ENCODE data around the gene NCOA1.

The NCOA1 gene

GRCh38 chr2:24657818-24658217 lies 166.8 kb downstream of the NCOA1 start:
- Histone ChIP-seq H3K4me2 (ENCODE audit: insufficient read depth, low read length, poor library complexity, severe bottlenecking) (no peak overlapping the region), H2AFZ (ENCODE audit: low read length) (no peak overlapping the region), H3K36me3 (replicated peaks in 1 of 2; ENCODE audit: control insufficient read depth in 2 of 2, insufficient read depth in 2 of 2, low read length in 2 of 2) (peaks cover 0 to 4% of the 10 kb centered on the region in 2 donors), H3K18ac (ENCODE audit: low read length) (no peak overlapping the region), H3K79me1 (ENCODE audit: low read depth, low read length) (no peaks in the 10 kb centered on the region), H3K27me3 (ENCODE audit: control insufficient read depth in 3 of 3, insufficient read depth in 3 of 3, low read depth in 1 of 3, low read length in 3 of 3) (no peaks in the 10 kb centered on the region), H3K9me3 (replicated peaks in 1 of 2; ENCODE audit: control insufficient read depth in 2 of 2, insufficient read depth in 1 of 2, low read depth in 1 of 2, low read length in 2 of 2) (no peaks in the 10 kb centered on the region), H3K14ac (ENCODE audit: low read length) (no peak overlapping the region), H2BK12ac (ENCODE audit: low read length) (no peak overlapping the region), H3K23ac (ENCODE audit: low read depth, low read length, poor library complexity) (no peak overlapping the region), H3K9ac (ENCODE audit: low read depth, low read length, poor library complexity) (no peak overlapping the region), H3K4ac (ENCODE audit: low read length) (no peak overlapping the region), H2AK5ac (ENCODE audit: low read depth, low read length) (no peak overlapping the region), H3K27ac (replicated peaks; ENCODE audit: low read length) (no peak overlapping the region), H4K91ac (ENCODE audit: low read depth, low read length, poor library complexity) (no peak overlapping the region), H3K4me3 (ENCODE audit: low read length in 2 of 2) (no peak overlapping the region), H3K4me1 (ENCODE audit: control insufficient read depth in 2 of 2, insufficient read depth in 1 of 2, low read depth in 1 of 2, low read length in 2 of 2) (peaks cover 0 to 1% of the 10 kb centered on the region in 2 donors), H2BK120ac (ENCODE audit: low read depth, low read length) (no peak overlapping the region), H2BK5ac (ENCODE audit: low read length) (no peak overlapping the region), H2BK15ac (ENCODE audit: low read length) (no peak overlapping the region), H4K8ac (ENCODE audit: low read depth, low read length) (no peak overlapping the region)
- DNase-seq (ENCODE audit: low spot score) = no peak
- no CpG with 5 or more reads among the region's 2 CpGs for WGBS, 2 donors (ENCODE audit: extremely low coverage in 2 of 2, insufficient read length in 2 of 2, insufficient replicate concordance in 1 of 2)

DNA sequence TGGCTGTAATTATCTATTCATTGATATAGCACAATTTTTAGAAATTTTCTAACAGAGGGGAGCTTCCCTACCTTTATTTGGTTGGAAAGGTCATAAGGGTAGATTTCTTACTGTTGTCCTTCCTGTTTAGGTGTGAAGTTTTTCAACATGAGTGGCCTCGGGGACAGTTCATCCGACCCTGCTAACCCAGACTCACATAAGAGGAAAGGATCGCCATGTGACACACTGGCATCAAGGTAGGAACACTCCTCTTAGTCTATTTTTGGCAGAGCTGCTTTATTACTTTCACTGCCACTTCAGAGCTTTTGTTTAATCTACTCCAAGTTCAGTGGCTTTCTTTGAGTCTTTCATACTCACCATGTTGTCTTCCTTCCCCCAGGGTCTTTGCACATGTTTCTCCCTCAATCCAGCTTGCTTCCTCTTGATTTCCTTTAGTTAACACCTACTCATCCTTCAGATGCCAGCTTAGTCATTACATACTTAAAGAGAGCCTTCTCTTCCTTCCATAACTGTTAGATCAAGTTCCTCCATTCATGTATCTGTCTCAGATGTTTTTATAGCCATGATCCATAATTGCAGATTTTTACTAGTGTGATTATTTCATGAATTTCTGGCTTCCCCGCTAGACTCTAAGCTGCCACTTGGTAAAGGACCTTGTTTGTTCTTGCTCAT lies 167.6 kb downstream of the NCOA1 start:
- no CpG with 5 or more reads among the region's 4 CpGs for WGBS, 2 donors (ENCODE audit: extremely low coverage in 2 of 2, insufficient read length in 2 of 2, insufficient replicate concordance in 1 of 2)
- no peak overlapping the region for H3K4ac ChIP-seq (ENCODE audit: low read length)

DNA sequence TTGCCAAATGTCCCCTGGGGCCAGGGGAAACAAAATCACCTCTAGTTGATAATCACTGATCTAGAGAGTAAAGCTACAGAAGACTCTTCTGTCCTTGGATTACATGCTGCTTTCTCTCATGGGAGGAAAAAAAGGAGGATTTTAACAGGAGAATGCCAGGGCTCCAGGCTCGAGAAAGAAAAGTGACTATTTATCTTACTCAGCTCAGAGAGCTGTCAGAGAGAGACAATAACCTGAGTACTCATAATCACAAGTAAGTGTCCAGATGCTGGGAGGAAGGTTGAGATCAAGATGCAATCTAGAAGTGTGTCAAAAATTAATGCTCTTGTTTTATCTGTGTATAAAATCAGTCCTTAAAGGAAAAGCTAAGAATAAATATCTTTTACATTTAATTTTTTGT lies 168.8 kb downstream of the NCOA1 start:
- Histone ChIP-seq H3K14ac (ENCODE audit: low read length) (no peak overlapping the region), H3K27ac (replicated peaks; ENCODE audit: low read length) (no peak overlapping the region), H3K23ac (ENCODE audit: low read depth, low read length, poor library complexity) (no peak overlapping the region), H2BK15ac (ENCODE audit: low read length) (no peak overlapping the region), H2BK12ac (ENCODE audit: low read length) (no peak overlapping the region), H3K36me3 (replicated peaks in 1 of 2; ENCODE audit: control insufficient read depth in 2 of 2, insufficient read depth in 2 of 2, low read length in 2 of 2) (peaks cover 0 to 4% of the 10 kb centered on the region in 2 donors), H3K27me3 (ENCODE audit: control insufficient read depth in 3 of 3, insufficient read depth in 3 of 3, low read depth in 1 of 3, low read length in 3 of 3) (no peaks in the 10 kb centered on the region), H3K9me3 (replicated peaks in 1 of 2; ENCODE audit: control insufficient read depth in 2 of 2, insufficient read depth in 1 of 2, low read depth in 1 of 2, low read length in 2 of 2) (no peaks in the 10 kb centered on the region), H4K8ac (ENCODE audit: low read depth, low read length) (no peak overlapping the region), H3K4ac (ENCODE audit: low read length) (no peak overlapping the region), H3K79me1 (ENCODE audit: low read depth, low read length) (no peaks in the 10 kb centered on the region), H3K4me2 (ENCODE audit: insufficient read depth, low read length, poor library complexity, severe bottlenecking) (no peak overlapping the region), H3K9ac (ENCODE audit: low read depth, low read length, poor library complexity) (no peak overlapping the region), H3K18ac (ENCODE audit: low read length) (no peak overlapping the region), H2AFZ (ENCODE audit: low read length) (no peak overlapping the region), H3K4me1 (ENCODE audit: control insufficient read depth in 2 of 2, insufficient read depth in 1 of 2, low read depth in 1 of 2, low read length in 2 of 2) (peaks cover 0 to 1% of the 10 kb centered on the region in 2 donors), H2AK5ac (ENCODE audit: low read depth, low read length) (no peak overlapping the region), H4K91ac (ENCODE audit: low read depth, low read length, poor library complexity) (no peak overlapping the region), H3K4me3 (ENCODE audit: low read length in 2 of 2) (no peak overlapping the region), H2BK5ac (ENCODE audit: low read length) (no peak overlapping the region), H2BK120ac (ENCODE audit: low read depth, low read length) (no peak overlapping the region)
- DNase-seq (ENCODE audit: low spot score) = no peak
- no CpG with 5 or more reads among the region's 1 CpG for WGBS, 2 donors (ENCODE audit: extremely low coverage in 2 of 2, insufficient read length in 2 of 2, insufficient replicate concordance in 1 of 2)

More for the DNA sequence above, 167.6 kb downstream of the NCOA1 start:
- Histone ChIP-seq H3K18ac (ENCODE audit: low read length) (no peak overlapping the region), H2BK5ac (ENCODE audit: low read length) (no peak overlapping the region), H3K9ac (ENCODE audit: low read depth, low read length, poor library complexity) (no peak overlapping the region), H2BK12ac (ENCODE audit: low read length) (no peak overlapping the region), H3K79me1 (ENCODE audit: low read depth, low read length) (no peaks in the 10 kb centered on the region), H3K4me2 (ENCODE audit: insufficient read depth, low read length, poor library complexity, severe bottlenecking) (no peak overlapping the region), H3K4me1 (ENCODE audit: control insufficient read depth in 2 of 2, insufficient read depth in 1 of 2, low read depth in 1 of 2, low read length in 2 of 2) (peaks cover 0 to 1% of the 10 kb centered on the region in 2 donors), H3K4me3 (ENCODE audit: low read length in 2 of 2) (no peak overlapping the region), H4K91ac (ENCODE audit: low read depth, low read length, poor library complexity) (no peak overlapping the region), H3K23ac (ENCODE audit: low read depth, low read length, poor library complexity) (no peak overlapping the region), H3K27ac (replicated peaks; ENCODE audit: low read length) (no peak overlapping the region), H3K9me3 (replicated peaks in 1 of 2; ENCODE audit: control insufficient read depth in 2 of 2, insufficient read depth in 1 of 2, low read depth in 1 of 2, low read length in 2 of 2) (no peaks in the 10 kb centered on the region), H3K27me3 (ENCODE audit: control insufficient read depth in 3 of 3, insufficient read depth in 3 of 3, low read depth in 1 of 3, low read length in 3 of 3) (no peaks in the 10 kb centered on the region), H4K8ac (ENCODE audit: low read depth, low read length) (no peak overlapping the region), H2AFZ (ENCODE audit: low read length) (no peak overlapping the region), H3K14ac (ENCODE audit: low read length) (no peak overlapping the region), H2BK15ac (ENCODE audit: low read length) (no peak overlapping the region), H3K36me3 (replicated peaks in 1 of 2; ENCODE audit: control insufficient read depth in 2 of 2, insufficient read depth in 2 of 2, low read length in 2 of 2) (peaks cover 0 to 4% of the 10 kb centered on the region in 2 donors), H2BK120ac (ENCODE audit: low read depth, low read length) (no peak overlapping the region), H2AK5ac (ENCODE audit: low read depth, low read length) (no peak overlapping the region)
- DNase-seq (ENCODE audit: low spot score) = no peak

DNA sequence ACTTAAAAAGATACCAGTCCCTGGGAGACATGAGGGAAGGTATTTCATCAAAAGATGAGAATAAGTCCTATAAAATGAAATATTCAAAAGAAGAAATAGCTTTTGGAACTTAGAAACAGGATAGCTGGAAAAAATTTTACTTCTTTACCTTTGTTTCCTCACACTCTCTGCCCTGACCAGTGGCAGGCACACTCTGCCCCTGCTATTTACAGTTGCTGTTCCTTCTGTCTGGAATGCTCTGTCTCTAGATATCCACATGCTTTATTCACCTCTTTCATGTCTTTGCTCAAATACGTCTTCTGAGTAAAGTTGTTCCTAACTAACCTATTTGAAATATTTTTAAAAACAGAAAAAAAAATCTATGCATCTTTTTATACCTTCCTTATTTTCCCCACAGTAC lies 176.5 kb downstream of the NCOA1 start:
- H3K79me1 ChIP-seq (ENCODE audit: low read depth, low read length) = no peaks in the 10 kb centered on the region
- H3K4ac ChIP-seq (ENCODE audit: low read length) = no peak overlapping the region
- no peak overlapping the region for H4K91ac ChIP-seq (ENCODE audit: low read depth, low read length, poor library complexity)
- H2AK5ac ChIP-seq (ENCODE audit: low read depth, low read length) = no peak overlapping the region
- H3K4me1 ChIP-seq (ENCODE audit: control insufficient read depth in 2 of 2, insufficient read depth in 1 of 2, low read depth in 1 of 2, low read length in 2 of 2) = no peaks in the 10 kb centered on the region
- no peak overlapping the region for H3K27ac ChIP-seq (replicated peaks; ENCODE audit: low read length)
- H3K9me3 ChIP-seq (replicated peaks in 1 of 2; ENCODE audit: control insufficient read depth in 2 of 2, insufficient read depth in 1 of 2, low read depth in 1 of 2, low read length in 2 of 2) = no peaks in the 10 kb centered on the region
- no peak overlapping the region for H2BK15ac ChIP-seq (ENCODE audit: low read length)
- H3K4me2 ChIP-seq (ENCODE audit: insufficient read depth, low read length, poor library complexity, severe bottlenecking) = no peak overlapping the region
- H2BK5ac ChIP-seq (ENCODE audit: low read length) = no peak overlapping the region
- H3K4me3 ChIP-seq (ENCODE audit: low read length in 2 of 2) = no peak overlapping the region
- no peak overlapping the region for H3K18ac ChIP-seq (ENCODE audit: low read length)
- no peak overlapping the region for H2AFZ ChIP-seq (ENCODE audit: low read length)
- H3K23ac ChIP-seq (ENCODE audit: low read depth, low read length, poor library complexity) = no peak overlapping the region
- H4K8ac ChIP-seq (ENCODE audit: low read depth, low read length) = no peak overlapping the region
- DNase-seq (ENCODE audit: low spot score) = no peak
- H3K36me3 ChIP-seq (replicated peaks in 1 of 2; ENCODE audit: control insufficient read depth in 2 of 2, insufficient read depth in 2 of 2, low read length in 2 of 2) = no peaks in the 10 kb centered on the region
- no peaks in the 10 kb centered on the region for H3K27me3 ChIP-seq (ENCODE audit: control insufficient read depth in 3 of 3, insufficient read depth in 3 of 3, low read depth in 1 of 3, low read length in 3 of 3)
- no peak overlapping the region for H3K14ac ChIP-seq (ENCODE audit: low read length)
- no peak overlapping the region for H2BK12ac ChIP-seq (ENCODE audit: low read length)
- no peak overlapping the region for H2BK120ac ChIP-seq (ENCODE audit: low read depth, low read length)
- H3K9ac ChIP-seq (ENCODE audit: low read depth, low read length, poor library complexity) = no peak overlapping the region
- no CpG with 5 or more reads among the region's 1 CpG for WGBS, 2 donors (ENCODE audit: extremely low coverage in 2 of 2, insufficient read length in 2 of 2, insufficient replicate concordance in 1 of 2)
